DND-41 (cell line): ENCODE data around the gene FBXW5.

Source experiments
- CTCF ChIP-seq: IDR thresholded peaks from 2 replicates; pipeline ENCODE4 v1.5.1; 2012; ENCODE audit warnings: borderline replicate concordance, low read length, moderate library complexity, mild to moderate bottlenecking; ENCODE audit not compliant: poor library complexity, severe bottlenecking; ENCODE audit errors: extremely low read depth
- EZH2 ChIP-seq: IDR thresholded peaks from 3 replicates; pipeline ENCODE4 v1.6.1; 2012; ENCODE audit warnings: borderline replicate concordance, low read depth, mild to moderate bottlenecking, moderate library complexity, low read length, inconsistent platforms; ENCODE audit not compliant: severe bottlenecking

- no peak for TF ChIP-seq CTCF
- TF ChIP-seq EZH2, result no peak
Observed at GRCh38 chr9:136906266-136906665, 38.3 kb downstream of the FBXW5 start.
